NCI-H345 treated with DMSO at 0.1 percent for 48 hours (cell line): Measurements from ENCODE around the gene KMT2E.
"Not testable (repeated sequence)": the region's sequence is repeated elsewhere in the genome, so short reads cannot be mapped to it uniquely, and the experiment has no call there.

Source experiments
- DNase-seq: peaks from one replicate; lab custom pipeline; 2025; ENCODE audit not compliant: unreplicated experiment; lab: John Stamatoyannopoulos, UW

KMT2E gene

DNA sequence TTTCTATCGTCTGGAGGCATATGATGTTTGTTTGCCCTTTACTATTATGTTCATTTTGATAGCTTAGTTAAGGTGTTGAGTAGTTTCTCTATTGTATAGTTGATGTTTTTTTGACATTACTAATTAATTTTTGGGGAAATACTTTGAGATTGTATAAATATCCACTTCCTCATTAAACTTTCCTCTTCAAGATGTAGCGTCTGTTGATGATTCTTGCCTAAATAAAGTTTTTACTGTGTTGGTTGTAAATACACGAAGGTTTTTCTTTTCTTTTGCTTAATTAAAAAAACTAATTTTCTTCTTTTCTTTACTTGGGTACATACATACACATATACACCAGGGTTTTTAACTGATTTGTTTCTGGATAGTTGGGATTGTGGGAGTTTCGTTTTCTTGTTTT is 8.5 kb downstream of the KMT2E start:
- DNase-seq, result no peak

GRCh38 chr7:105024734-105025133 is 10.7 kb downstream of the KMT2E start:
- no peak for DNase-seq

DNA sequence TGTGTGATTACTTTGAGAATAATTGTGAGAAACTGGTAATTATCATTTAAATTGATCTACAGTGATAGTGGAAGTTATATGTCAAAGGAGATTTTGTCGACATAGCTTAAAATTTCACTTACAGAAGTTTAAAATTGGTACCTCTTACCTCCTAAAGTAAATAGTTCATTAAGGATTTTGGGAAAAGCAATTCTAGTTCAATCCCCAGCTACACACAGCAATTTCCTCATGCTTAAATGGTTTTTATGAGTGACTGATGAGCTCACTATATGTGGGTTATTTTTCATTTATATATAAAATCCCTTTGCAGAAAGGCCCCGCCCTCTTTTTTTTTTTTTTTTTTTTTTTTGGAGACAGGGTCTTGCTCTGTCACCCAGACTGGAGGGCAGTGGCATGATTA is 12.7 kb downstream of the KMT2E start:
- DNase-seq, result no peak

- DNase-seq, result no peak
Observed at GRCh38 chr7:105027176-105027853, 13.3 kb downstream of the KMT2E start.

DNA sequence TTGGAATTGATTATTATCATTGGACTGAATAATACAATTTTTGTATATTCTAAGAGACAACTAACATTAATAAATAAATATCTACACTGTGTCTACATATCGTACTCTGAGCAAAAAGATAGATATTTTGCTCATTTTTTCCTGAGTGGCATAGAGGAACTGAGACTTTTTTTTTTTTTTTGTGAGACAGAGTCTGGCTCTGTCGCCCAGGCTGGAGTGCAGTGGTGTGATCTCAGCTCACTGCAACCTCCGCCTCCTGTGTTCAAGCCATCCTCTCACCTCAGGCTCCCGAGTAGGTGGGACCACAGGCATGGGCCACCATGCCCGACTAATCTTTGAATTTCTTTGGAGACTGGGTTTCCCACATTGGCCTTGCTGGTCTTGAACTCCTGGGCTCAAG is 14.0 kb downstream of the KMT2E start:
- DNase-seq, result no peak

DNA sequence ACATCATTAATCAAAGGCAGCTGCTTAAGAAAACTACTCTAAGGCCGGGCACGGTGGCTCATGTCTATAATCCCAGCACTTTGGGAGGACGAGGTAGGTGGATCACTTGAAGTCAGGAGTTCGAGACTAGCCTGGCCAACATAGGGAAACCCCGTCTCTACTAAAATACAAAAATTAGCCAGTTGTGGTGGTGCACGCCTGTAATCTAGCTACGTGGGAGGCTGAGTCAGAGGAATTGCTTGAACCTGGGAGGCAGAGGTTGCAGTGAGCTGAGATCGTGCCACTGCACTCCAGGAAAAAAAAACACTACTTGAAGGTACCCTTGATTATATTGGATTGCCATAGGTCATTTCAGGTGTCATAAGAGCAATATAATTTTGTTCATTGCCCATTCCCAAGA is 14.9 kb downstream of the KMT2E start:
- not testable (repeated sequence) for DNase-seq

DNA sequence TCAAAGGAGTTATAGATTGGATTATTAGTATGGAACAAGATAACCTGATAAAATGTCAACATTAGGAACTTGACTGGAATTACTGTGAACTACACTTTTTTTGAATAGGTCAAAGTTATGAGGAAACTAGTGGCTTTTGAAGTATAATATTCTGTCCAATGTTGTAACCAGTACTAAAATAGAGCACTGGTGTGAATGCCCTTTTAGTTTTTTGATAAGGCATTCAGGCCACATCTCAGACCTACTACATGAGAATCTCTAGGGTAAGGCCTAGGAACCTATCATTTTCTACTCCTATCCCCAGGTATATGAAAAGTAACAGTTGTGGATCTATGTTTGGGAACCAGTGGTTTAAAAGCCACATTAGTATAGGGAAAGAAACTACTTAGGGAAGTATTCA is 16.4 kb downstream of the KMT2E start:
- no peak for DNase-seq

DNA sequence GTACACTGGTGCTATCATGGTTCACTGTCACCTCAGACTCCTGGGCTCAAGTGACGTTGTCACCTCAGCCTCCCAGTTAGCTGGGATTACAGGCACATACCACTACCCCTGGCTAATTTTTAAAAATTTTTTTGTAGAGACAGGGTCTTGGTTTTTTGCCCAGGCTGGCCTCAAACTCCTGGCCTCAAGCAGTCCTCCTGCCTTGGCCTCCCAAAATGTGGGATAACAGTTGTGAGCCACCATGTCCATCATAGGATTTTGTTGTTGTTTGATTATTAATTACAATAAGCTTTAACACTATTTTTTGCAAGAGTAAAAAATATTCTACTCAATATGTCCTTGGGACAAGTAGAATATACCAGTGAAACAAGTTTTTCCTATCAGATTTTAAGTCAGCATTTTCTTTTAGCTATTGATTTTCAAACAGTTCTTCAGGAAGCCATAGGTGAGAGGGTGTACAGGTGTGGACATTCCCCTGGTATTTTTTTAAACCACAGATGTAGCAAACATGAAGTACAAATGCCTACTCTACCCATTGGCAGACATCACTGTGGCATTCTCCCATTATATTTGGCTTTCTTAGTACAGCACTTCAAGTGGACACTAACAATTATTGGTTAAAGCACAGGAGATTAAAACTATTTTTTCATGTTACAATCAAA is 18.7 kb downstream of the KMT2E start:
- no peak for DNase-seq

- DNase-seq, result no peak
Observed at GRCh38 chr7:105035349-105035748, 21.3 kb downstream of the KMT2E start.

DNA sequence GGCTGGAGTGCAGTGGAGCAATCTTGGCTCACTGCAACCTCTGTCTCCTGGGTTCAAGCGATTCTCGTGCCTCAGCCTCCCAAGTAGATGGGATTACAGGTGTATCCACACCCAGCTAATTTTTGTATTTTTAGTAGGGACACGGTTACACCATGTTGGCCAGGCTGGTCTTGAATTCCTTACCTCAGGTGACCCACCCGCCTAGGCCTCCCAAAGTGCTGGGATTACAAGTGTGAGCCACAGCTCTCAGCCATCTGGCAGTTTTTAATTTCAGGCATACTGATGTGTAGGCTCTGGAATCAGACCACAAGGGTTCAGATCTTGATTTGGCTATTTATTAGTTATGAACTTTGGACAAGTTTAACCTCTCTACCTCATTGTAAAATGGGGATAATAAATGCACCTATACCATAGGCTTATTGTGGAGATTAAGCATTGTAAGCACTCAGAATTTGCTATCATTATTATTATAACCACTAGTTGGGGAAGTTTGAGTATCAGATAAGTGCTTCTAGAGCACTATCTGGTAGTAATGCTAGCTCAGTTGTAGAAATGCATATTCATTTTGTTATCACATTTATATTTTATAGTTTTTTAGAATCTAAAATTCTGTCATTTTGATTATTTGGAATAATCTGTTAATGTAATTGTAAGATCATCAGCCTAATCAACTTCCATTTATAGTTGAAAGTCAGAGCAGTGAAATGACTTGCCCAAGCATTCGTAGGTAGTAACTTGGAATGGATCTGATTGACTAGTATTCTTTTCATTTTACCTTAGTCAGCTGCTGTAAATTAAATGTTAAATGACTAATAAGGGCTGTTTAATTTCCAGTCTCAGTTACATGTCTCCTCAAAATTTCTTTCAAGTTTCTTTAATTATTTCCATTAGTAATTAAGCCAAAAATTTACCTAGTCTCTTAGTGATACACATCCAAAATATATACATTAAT is 22.5 kb downstream of the KMT2E start:
- no peak for DNase-seq

DNA sequence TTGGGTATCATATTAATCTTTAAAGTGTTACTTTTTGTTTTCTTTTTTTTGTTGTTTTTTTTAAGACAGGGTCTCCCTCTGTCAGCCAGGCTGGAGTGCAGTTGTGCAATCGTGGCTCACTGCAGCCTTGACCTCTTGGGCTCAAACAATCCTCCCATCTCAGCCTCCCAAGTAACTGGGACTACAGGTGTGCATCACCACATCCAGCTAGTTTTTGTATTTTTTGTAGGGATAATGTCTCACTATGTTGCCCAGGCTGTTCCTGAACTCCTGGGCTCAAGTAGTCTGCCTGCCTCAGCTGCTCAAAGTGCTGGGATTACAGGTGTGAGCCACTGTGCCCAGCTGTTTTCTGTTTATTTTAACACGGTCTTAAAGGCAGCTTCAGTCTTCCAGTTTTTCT is 23.3 kb downstream of the KMT2E start:
- no peak for DNase-seq

DNA sequence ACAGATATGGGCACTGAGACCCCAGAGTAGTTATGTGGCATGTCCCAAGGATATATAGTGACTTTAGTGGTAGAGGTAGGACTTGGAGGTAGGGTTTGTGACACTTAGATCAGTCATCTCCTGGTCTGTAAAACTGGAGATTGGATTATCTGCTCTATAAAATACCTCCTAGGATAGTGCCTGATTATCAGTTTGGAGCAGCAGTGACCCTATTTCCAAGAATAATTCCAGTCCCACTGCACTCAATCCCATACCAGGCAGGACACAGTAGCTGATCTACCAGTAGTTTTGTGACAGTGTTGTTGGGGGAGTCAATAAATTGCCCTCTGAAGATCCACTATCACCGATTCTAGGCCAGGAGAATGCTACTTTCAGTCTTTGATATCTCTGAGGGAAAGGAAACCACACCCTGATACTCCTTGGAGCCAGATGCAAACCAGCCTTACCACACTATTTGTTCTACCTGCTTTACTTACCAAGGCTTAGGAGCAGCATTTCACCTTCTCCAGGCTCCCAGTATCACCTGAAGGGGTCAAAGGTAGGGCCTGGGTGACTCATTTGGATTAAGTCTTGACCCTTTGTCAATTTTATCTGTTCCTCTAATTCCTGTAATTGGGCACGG is 30.6 kb downstream of the KMT2E start:
- no peak for DNase-seq

- no peak for DNase-seq
Observed at GRCh38 chr7:105046414-105046813, 32.4 kb downstream of the KMT2E start.

DNA sequence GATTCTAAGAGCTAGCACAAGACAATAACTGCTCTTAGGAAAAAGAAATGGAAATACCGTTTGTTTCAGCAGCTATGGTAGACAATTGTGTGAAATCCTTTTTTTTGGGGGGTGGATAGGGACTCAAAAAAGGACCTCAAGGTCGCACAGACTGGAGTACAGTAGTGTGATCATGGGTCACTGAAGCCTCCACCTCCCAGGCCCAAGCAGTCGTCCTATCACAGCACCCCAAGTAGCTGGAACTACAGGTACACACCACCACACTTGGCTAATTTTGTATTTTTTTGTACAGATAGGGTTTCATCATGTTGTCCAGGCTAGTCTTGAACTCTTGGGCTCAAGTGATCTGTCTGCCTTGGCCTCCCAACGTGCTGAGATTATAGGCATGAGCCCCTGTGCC is 33.9 kb downstream of the KMT2E start:
- DNase-seq, result no peak

DNA sequence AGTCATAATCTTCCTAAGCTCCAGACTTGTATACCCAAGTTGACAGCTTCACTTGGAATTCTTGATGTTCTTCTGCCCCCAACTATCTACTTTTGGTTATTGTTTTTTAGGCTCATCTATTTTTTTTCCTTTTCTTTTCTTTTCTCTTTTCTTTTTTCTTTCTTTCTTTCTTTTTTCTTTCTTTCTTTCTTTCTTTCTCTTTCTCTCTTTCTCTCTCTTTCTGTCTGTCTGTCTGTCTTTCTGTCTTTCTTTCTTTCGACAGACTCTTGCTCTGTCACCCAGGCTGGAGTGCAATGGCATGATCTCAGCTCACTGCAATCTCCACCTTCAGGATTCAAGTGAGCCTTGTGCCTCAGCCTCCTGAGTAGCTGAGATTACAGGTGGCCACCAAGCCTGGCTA is 36.5 kb downstream of the KMT2E start:
- DNase-seq, result no peak

DNA sequence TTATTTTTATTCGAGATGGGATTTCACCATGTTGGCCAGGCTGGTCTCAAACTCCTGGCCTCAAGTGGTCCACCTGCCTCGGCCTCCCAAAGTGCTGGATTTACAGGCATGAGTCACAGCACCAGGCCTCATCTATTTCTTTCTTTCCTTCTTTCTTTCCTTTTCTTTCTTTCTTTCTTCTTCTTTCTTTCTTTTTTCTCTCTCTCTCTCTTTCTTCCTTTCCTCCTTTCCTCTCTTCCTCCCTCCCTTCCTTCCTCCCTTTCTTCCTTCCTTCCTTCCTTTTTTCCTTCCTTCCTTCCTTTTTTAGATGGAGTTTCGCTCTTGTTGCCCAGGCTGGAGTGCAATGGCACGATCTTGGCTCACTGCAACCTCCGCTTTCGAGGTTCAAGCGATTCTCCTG is 36.9 kb downstream of the KMT2E start:
- DNase-seq, result not testable (repeated sequence)

- DNase-seq, result no peak
Observed at GRCh38 chr7:105055084-105055483, 41.1 kb downstream of the KMT2E start.

DNA sequence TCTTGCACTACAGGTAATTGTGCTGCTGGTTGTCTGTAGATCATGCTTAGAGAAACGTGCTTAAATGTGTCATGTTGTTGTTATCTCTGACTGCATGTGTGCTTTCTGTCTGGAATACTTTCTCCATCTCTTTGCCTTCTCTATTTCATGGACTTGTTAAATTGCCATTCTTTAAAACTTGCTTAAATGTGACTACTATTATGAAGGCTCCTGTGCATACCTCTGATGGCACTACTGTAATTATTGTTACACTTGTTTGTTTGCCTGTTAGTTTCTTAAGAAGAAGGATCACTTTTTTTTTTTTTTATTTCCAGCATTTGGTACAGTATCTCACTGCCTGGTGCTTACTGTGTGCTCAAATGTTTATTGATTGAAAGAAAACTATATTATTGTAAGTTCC is 41.6 kb downstream of the KMT2E start:
- DNase-seq, result no peak

- no peak for DNase-seq
Observed at GRCh38 chr7:105057472-105057871, 43.5 kb downstream of the KMT2E start.

- no peak for DNase-seq
Observed at GRCh38 chr7:105060437-105060836, 46.4 kb downstream of the KMT2E start.

DNA sequence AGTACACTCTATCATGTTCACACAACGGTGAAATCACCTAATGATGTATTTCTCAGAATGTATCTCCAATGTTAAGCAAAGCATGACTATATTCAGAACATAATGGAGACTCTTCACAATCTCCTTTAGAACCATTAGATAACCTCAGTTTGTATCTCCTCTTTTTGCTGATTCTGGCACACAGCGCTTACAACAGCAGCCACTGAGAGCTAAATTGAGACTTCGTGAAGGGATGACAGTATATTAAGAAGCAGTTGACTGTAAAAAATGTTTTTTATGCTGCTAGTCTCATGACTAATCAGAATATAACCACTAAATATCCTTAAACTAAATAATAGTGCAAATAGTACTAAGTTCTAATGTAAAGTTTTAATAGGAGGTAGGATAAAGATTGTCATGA is 46.9 kb downstream of the KMT2E start:
- no peak for DNase-seq
